GM12872 (cell line): Measurements from ENCODE around the gene DYRK3.

ENCODE experiments used
- TF ChIP-seq, protein P1 (sequence below): IDR thresholded peaks from 3 replicates; pipeline ENCODE4 v1.5.1; 2011; ENCODE audit warnings: low read depth, mild to moderate bottlenecking, low read length, moderate library complexity; ENCODE audit not compliant: insufficient read depth

DYRK3 gene

DNA sequence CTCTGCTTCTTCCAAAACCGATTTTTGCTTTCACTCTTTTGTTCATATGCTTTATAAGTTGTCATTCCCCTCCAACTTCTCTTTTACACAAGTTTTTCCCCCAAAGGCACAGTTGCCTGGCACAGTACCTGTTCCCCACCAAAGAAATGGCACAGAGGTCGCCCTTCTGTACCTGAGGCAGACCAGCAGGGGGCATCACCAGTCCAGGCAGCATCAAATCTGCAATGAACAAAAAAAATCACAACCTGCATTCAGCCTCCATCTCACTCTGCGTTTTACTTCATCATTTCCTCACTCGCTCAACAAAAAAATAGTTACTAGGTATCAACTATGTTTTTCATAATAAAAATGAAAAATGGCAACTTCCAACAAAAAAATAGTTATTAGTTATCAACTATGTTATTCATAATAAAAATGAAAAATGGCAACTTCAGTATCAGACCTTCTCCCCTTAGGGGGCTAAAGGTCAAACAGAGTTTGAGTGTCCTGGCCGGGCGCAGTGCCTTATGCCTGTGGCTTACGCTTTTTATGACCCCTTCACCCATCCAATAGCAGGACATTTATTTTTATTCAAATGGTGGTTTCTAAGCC is 27.1 kb upstream of the DYRK3 start:
- TF ChIP-seq, protein P1, sequence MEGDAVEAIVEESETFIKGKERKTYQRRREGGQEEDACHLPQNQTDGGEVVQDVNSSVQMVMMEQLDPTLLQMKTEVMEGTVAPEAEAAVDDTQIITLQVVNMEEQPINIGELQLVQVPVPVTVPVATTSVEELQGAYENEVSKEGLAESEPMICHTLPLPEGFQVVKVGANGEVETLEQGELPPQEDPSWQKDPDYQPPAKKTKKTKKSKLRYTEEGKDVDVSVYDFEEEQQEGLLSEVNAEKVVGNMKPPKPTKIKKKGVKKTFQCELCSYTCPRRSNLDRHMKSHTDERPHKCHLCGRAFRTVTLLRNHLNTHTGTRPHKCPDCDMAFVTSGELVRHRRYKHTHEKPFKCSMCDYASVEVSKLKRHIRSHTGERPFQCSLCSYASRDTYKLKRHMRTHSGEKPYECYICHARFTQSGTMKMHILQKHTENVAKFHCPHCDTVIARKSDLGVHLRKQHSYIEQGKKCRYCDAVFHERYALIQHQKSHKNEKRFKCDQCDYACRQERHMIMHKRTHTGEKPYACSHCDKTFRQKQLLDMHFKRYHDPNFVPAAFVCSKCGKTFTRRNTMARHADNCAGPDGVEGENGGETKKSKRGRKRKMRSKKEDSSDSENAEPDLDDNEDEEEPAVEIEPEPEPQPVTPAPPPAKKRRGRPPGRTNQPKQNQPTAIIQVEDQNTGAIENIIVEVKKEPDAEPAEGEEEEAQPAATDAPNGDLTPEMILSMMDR, result peak; percentile 84

DNA sequence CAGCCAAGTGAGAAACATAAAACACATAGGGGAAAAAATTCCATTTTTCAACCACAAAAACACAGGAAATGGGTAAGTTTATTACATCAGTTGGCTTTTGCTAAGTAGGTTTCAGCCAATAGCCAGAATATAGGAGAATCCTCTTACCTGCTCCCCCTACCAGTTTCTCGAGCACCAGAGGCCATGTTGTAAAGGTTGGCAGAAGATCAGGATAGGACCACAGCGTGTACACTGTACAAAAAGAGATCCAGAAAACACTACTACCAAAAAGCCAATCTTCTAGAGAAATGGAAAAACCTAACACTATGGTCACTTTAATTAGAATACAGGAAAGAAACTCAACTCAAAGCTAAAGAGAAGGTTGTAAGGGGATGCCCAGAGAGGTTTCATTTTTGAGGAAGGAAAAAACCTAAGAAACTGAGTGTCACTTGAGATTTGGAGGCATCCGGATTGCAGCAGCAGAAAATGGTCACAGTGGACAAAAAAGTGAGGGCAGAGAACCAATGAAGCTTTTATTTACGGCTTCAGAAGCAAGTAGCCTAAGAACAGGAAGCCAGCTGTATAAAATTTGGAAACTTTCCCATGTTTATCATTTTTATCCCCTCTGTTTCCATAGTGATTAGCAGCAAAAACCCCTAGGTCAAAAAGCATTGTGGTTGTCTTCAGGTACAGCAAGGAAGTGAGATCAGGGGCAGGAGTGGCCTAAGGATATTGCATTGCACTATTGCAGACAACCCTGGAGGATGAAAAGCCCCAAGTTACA is 25.9 kb upstream of the DYRK3 start:
- TF ChIP-seq, protein P1, result no peak

DNA sequence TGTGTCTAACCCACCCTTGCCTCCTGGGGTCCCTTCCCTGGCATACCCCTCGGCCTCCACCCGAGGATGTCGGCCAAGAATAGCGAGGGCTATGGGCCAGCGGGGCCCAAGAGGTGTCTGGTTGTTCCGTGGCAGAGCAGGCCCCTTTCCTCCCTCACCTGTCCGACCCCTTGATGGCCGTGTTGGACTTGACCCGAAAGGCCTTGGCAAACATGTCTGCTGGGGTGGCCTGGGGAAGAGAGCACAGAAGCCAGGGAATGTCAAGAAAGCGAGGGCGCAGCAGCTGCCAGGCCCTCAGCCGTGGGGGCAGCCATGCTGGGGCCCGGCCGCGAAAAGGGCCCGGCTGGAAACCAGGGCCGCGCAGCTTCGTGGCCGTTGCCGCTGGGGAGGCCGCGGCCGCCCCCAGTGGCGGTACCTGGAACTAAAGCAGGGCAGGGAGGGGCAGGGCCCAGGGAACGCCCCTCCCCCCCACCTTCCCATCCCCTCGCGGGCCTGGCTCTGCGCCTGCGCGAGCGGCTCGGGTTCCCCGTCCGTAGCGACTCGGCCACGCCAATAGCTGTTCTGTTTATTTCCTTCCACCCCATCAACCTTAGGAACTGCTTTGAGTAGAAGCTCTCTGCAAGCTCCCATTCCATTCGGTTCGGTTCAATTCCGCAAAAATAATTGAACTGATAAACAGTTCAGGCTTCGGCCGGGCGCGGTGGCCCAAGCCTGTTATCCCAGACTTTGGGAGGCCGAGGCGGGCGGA is 23.0 kb upstream of the DYRK3 start, which contains the start of gene EIF2D:
EIF2D (minus strand) TSS at position 337 of the 748 bp plus-strand sequence; CDS start at position 214, 123 bp downstream.
- TF ChIP-seq, protein P1, result peak; percentile 94

DNA sequence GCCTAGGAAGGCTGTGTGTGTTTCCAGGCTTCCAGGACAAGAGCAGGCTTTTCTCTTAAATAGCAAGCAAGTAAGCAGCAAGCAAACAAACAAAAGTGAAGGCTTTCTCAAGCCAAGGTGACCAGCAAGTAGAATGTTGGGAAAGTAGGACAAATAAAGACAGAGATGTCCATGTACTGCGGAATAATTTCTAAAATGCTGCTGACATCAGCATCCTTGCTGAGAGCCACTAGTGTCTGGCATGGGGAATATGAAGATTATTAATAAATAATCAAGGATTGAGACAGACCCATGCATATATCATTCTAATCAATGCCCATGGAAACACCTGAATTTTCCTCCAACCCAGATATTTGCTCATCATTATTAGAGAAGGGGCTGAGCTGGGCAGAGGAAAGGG is 6.4 kb upstream of the DYRK3 start:
- TF ChIP-seq, protein P1, result no peak

DNA sequence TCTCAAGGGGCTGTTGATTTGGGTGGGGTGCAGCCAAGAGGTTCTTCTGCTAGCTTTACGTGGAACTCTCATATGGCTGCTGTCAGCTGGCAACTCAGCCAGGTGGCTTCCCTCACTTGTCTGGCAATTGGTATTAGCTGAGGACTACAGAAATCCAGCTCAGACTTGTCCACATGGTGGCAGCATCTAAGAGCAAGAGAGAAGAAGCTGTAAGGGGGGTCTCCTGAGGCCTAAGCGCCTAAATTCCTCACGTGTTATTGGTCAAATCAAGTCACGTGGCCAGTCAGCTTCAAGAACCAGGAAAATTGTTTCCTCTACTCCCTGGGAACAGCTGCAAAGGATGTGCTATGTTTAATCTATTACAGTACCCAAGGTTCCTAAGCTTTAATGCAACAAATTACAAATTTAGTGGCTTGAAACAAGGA is 4.2 kb upstream of the DYRK3 start:
- TF ChIP-seq, protein P1, result peak; percentile 68

DNA sequence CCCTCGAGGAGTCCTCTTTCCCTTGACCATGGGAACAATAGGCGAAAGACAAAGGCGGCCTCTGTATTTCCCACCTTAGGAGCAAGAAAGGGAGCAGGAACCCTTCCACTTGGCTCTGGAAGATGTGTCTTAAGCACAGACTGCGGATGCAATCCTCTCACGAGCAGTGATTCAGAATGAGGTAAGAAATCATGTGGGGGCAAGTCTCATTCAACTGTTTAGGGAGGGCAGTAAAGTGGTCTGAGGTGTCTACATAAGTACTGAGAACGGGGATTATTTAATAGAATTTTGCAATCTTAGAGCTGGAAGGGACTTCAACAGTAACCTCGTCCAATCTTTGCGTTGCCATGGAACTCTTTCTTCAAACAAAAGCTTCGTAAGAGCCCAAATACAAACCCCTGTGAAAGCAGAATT is 1.6 kb upstream of the DYRK3 start:
- TF ChIP-seq, protein P1, result 0 out of 3 replicates have a peak, but pooled peaks have one; percentile 0

DNA sequence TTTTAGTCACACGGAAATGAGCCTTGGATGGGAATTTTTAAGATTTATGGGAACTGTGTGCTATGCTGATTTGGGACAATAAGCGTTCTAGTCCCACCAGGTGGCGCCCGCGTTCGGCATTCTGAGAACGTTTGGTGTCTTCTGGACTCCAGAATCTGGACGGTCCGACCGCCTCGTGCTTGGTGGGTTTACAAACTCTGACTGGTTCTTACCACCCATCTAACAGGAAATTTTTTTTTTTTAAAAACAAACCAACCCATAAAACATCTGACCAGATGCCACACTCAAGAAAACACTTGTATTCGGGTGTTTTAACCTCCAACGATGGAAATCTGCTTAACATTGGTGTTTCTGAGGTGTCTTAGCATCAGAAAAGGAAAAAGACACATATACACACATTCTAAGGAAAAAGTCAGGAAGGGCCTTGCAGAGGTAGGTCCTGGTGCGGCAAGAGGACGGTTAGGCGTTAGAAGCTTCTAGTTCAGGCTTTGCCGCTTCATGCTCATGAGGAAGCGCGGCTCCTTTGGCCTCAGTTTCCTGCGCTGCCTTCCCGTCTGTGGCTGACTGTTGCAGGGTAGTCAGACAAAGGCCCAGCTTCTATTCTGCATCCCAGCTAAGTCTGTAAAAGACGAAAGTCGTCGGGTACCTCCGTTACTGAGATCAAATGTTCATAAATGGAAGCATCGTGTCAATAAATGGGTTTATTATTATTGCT is 814 bp upstream of the DYRK3 start:
- TF ChIP-seq, protein P1, result peak; percentile 84
